Gastroesophageal sphincter (tissue), 3 donors: Measurements from ENCODE around the gene TBKBP1.

Source experiments
- POLR2A ChIP-seq, 2 donors: fragments of 450-650 bp; IDR thresholded peaks; one replicate each; pipeline ENCODE4 v1.6.1; 2017; ENCODE audit warnings: antibody characterized with exemption in 2 of 2, mild to moderate bottlenecking in 2 of 2, moderate library complexity in 1 of 2
- POLR2AphosphoS5 ChIP-seq: sonication (generic); formaldehyde crosslinking; IDR thresholded peaks from one replicate; pipeline ENCODE4 v1.6.1; 2017; ENCODE audit warnings: antibody characterized with exemption
- TF ChIP-seq, protein P1 (sequence below), 4 experiments: fragments of 200-600 bp in 2 of 4; fragments of 450-650 bp in 2 of 4; sonication (generic) in 1 of 4; IDR thresholded peaks; one replicate each; pipeline ENCODE4 v1.5.1; 2017 to 2019; ENCODE audit warnings: antibody characterized with exemption in 4 of 4, mild to moderate bottlenecking in 2 of 4, moderate library complexity in 2 of 4

DNA sequence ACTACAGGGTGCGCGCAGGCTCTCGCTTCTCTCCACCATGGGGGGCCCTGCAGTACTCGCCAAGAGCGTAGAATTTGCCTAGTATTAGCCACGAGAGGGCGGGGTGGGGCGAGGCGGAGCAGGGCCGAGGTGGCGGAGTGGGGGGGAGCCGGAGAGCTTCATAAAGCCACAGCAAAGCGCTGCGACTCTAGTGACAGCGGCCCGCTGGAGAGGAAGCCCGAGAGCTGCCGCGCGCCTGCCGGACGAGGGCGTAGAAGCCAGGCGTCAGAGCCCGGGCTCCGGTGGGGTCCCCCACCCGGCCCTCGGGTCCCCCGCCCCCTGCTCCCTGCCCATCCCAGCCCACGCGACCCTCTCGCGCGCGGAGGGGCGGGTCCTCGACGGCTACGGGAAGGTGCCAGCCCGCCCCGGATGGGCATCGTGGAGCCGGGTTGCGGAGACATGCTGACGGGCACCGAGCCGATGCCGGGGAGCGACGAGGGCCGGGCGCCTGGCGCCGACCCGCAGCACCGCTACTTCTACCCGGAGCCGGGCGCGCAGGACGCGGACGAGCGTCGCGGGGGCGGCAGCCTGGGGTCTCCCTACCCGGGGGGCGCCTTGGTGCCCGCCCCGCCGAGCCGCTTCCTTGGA lies 39.2 kb downstream of the TBKBP1 start, which contains the start of gene TBX21:
- TF ChIP-seq, protein P1, sequence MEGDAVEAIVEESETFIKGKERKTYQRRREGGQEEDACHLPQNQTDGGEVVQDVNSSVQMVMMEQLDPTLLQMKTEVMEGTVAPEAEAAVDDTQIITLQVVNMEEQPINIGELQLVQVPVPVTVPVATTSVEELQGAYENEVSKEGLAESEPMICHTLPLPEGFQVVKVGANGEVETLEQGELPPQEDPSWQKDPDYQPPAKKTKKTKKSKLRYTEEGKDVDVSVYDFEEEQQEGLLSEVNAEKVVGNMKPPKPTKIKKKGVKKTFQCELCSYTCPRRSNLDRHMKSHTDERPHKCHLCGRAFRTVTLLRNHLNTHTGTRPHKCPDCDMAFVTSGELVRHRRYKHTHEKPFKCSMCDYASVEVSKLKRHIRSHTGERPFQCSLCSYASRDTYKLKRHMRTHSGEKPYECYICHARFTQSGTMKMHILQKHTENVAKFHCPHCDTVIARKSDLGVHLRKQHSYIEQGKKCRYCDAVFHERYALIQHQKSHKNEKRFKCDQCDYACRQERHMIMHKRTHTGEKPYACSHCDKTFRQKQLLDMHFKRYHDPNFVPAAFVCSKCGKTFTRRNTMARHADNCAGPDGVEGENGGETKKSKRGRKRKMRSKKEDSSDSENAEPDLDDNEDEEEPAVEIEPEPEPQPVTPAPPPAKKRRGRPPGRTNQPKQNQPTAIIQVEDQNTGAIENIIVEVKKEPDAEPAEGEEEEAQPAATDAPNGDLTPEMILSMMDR (IDR thresholded peaks at IDR 0.05), result no peak
- no peak for TF ChIP-seq POLR2A (IDR thresholded peaks at IDR 0.05)
- no peak for TF ChIP-seq POLR2AphosphoS5
